ENCODE data around the gene EFCAB12. TPM values are rescaled to one million over a fixed set of nuclear protein-coding genes. Genes with fewer than 3 reads are reported as not detected.
"Not testable (repeated sequence)": the region's sequence is repeated elsewhere in the genome, so short reads cannot be mapped to it uniquely, and the experiment has no call there.

The EFCAB12 gene
- total RNA-seq, 4 donors from 2014 or later: not detected

DNA sequence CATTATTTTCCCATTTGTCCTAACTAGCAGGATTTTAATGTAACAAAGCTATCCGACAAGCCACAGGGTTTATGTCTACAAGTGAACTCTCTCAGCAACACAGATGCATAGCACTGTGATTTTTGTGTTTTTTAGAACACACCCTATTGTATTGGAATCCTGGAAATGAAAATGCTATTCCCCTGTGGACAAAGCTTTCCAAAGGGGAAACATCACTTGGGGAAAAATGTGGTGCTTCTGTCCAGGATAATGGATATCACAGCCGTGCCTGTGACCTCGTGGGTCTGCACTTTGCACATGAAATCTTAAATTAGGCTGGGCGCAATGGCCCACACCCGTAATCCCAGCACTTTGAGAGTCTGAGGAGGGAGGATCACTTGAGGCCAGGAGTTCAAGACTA lies 60.6 kb downstream of the EFCAB12 start:
- in situ Hi-C loops (cut with MboI; ENCODE audit: low sequenced_read_pairs in 4 of 4) (no loop called here), intact Hi-C loops (cut with DNase I; ENCODE audit: low total_unique reads) (no loop called here)
- ATAC-seq: peak in 1 of 2 donors; percentile 30
- Histone ChIP-seq H3K4me1 (no peaks in the 10 kb centered on the region), H3K9me3 (no peaks in the 10 kb centered on the region), H3K36me3 (no peaks in the 10 kb centered on the region), H3K4me3 (no peak overlapping the region), H3K27me3 (peaks cover 0 to 5% (median 0%) of the 10 kb centered on the region in 3 donors), H3K27ac (no peak overlapping the region)
- TF ChIP-seq POLR2A (IDR thresholded peaks at IDR 0.05): no peak
- TF ChIP-seq, protein P1, sequence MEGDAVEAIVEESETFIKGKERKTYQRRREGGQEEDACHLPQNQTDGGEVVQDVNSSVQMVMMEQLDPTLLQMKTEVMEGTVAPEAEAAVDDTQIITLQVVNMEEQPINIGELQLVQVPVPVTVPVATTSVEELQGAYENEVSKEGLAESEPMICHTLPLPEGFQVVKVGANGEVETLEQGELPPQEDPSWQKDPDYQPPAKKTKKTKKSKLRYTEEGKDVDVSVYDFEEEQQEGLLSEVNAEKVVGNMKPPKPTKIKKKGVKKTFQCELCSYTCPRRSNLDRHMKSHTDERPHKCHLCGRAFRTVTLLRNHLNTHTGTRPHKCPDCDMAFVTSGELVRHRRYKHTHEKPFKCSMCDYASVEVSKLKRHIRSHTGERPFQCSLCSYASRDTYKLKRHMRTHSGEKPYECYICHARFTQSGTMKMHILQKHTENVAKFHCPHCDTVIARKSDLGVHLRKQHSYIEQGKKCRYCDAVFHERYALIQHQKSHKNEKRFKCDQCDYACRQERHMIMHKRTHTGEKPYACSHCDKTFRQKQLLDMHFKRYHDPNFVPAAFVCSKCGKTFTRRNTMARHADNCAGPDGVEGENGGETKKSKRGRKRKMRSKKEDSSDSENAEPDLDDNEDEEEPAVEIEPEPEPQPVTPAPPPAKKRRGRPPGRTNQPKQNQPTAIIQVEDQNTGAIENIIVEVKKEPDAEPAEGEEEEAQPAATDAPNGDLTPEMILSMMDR (IDR thresholded peaks at IDR 0.05 in 4 of 5, conservative IDR thresholded peaks at IDR 0.05 in 1 of 5): no peak
- no peak for DNase-seq

DNA sequence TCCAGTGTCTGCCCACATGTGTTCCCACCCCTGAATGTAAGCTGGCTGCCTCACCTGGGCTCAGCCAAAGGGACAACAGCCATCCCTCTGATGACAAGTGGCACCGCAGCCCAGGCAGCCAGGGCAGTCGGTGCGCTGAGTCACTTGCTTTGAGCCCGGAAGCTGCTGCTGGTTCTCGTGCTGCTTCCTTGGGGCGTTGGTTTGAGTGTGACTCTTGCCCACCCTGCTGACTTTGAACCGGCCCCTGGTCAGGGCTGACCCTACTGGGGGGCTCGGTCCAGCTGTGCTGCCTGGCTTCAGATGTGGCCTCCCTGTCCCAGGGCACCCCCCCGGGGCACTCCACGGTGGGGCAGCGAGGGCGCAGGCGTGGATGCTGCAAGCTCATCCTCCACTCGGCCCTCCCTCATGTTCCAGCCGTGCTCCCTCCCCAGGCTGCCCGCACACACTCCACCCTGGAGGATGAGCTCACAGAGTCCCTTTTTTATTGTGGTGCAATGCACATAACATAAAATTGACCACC lies 62.1 kb downstream of the EFCAB12 start:
- TF ChIP-seq, protein P1 (IDR thresholded peaks at IDR 0.05 in 4 of 5, conservative IDR thresholded peaks at IDR 0.05 in 1 of 5): no peak
- no peak for TF ChIP-seq POLR2A (IDR thresholded peaks at IDR 0.05)
- H3K4me1 ChIP-seq: no peaks in the 10 kb centered on the region
- H3K27me3 ChIP-seq: peaks cover 0 to 5% (median 0%) of the 10 kb centered on the region in 3 donors
- no peak for ATAC-seq
- no peak overlapping the region for H3K4me3 ChIP-seq
- in situ Hi-C loops (cut with MboI; ENCODE audit: low sequenced_read_pairs in 4 of 4) (no loop called here), intact Hi-C loops (cut with DNase I; ENCODE audit: low total_unique reads) (no loop called here)
- no peaks in the 10 kb centered on the region for H3K36me3 ChIP-seq
- no peaks in the 10 kb centered on the region for H3K9me3 ChIP-seq
- peak overlapping the region in 1 of 4 donors; percentile 4 for H3K27ac ChIP-seq
- no peak for DNase-seq

DNA sequence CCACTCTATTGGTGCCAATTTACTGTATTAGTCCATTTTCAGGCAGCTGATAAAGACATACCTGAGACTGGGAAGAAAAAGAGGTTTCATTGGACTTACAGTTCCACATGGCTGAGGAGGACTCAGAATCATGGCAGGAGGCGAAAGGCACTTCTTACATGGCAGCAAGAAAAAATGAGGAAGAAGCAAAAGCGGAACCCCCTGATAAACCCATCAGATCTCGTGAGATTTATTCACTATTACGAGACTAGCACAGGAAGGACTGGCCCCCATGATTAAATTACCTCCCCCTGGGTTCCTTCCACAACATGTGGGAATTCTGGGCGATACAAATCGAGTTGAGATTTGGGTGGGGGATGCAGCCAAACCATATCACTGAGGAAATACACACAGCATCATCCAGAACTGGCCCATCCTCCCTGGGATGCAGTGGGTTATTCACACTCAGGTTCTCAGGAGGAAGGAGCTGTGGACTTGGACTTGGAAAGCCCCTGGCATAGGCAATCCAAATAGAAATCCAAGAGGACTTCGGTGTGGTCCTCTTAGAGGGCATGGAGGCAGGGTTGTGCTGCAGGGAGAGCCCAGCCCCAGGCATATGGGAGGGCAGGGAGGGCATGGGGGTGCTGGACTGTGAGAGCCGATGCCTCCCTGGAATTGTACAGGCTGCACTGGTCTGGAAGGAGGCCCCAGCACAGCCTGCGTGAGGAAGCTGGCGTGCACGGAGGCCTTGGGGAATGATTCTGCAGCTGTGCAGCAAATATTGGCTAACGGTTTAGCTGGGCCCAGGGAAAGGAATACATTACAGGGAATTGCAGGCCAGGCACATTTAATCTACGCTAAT lies 62.9 kb downstream of the EFCAB12 start:
- TF ChIP-seq, protein P1 (IDR thresholded peaks at IDR 0.05 in 4 of 5, conservative IDR thresholded peaks at IDR 0.05 in 1 of 5): no peak
- TF ChIP-seq POLR2A (IDR thresholded peaks at IDR 0.05): no peak
- in situ Hi-C loops (cut with MboI; ENCODE audit: low sequenced_read_pairs in 4 of 4) (no loop called here), intact Hi-C loops (cut with DNase I; ENCODE audit: low total_unique reads) (no loop called here)
- Histone ChIP-seq H3K36me3 (no peaks in the 10 kb centered on the region), H3K27ac (peak overlapping the region in 1 of 4 donors; percentile 4), H3K4me1 (no peaks in the 10 kb centered on the region), H3K27me3 (peaks cover 0 to 5% (median 0%) of the 10 kb centered on the region in 3 donors), H3K4me3 (no peak overlapping the region), H3K9me3 (no peaks in the 10 kb centered on the region)
- peak in 1 of 2 donors; percentile 39 for ATAC-seq
- DNase-seq: no peak

DNA sequence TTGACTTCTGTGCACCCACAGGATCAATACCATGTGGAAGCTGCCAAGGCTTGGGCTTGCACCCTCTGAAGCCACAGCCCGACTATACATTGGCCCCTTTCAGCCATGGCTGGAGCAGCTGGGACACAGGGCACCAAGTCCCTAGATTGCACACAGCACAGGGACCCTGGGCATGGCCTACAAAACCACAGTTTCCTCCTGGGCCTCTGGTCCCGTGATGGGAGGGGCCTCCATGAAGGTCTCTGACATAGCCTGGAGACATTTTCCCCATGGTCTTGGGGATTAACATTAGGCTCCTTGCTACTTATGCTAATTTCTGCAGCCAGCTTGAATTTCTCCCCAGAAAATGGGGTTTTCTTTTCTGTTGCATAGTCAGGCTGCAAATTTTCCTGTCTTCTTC lies 63.6 kb downstream of the EFCAB12 start:
- DNase-seq; H3K4me1 ChIP-seq; H3K9me3 ChIP-seq; ATAC-seq; H3K36me3 ChIP-seq; intact Hi-C loops (cut with DNase I; ENCODE audit: low total_unique reads); H3K27me3 ChIP-seq; H3K4me3 ChIP-seq; in situ Hi-C loops (cut with MboI; ENCODE audit: low sequenced_read_pairs in 4 of 4); H3K27ac ChIP-seq: not testable (repeated sequence)

DNA sequence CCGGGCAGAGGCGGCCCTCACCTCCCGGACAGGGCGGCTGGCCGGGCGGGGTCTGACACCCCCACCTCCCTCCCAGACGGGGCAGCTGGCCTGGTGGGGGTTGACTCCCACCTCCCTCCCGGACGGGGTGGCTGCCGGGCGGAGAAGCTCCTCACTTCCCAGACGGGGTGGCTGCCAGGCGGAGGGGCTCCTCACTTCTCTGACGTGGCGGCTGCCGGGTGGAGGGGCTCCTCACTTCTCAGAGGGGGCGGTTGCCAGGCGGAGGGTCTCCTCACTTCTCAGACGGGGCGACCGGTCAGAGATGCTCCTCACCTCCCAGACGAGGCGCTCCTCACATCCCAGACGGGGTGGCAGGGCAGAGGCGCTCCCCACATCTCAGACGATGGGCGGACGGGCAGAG lies 65.1 kb downstream of the EFCAB12 start:
- intact Hi-C loops (cut with DNase I; ENCODE audit: low total_unique reads); ATAC-seq; H3K9me3 ChIP-seq; H3K27ac ChIP-seq; H3K27me3 ChIP-seq; in situ Hi-C loops (cut with MboI; ENCODE audit: low sequenced_read_pairs in 4 of 4); H3K36me3 ChIP-seq; DNase-seq; H3K4me1 ChIP-seq; H3K4me3 ChIP-seq: not testable (repeated sequence)

All from gastrocnemius medialis (tissue), 4 donors.